H1 (cell line): ENCODE measurements around the gene VPS13A. TPM values are rescaled to one million over a fixed set of nuclear protein-coding genes. Genes with fewer than 3 reads are reported as not detected.

Experiments used
- ASH2L ChIP-seq: fragments of 200-600, 300-600 bp; sonication (generic); IDR thresholded peaks from one replicate; pipeline ENCODE4 v1.7.1; 2017; ENCODE audit warnings: low read length
- CHD7 ChIP-seq: fragments of 300-600 bp; sonication (generic); IDR thresholded peaks from 2 replicates; pipeline ENCODE4 v1.7.1; 2012; ENCODE audit warnings: low read length, moderate library complexity, mild to moderate bottlenecking, inconsistent platforms; ENCODE audit not compliant: insufficient replicate concordance
- KDM1A ChIP-seq: fragments of 200-600, 300-600 bp; sonication (generic); IDR thresholded peaks from 2 replicates; pipeline ENCODE4 v1.7.1; 2016; ENCODE audit warnings: mild to moderate bottlenecking, low read length, borderline replicate concordance
- NANOG ChIP-seq: IDR thresholded peaks from 2 replicates; pipeline ENCODE4 v1.6.1; 2011; ENCODE audit warnings: low read length, low read depth, mild to moderate bottlenecking, inconsistent platforms; ENCODE audit not compliant: insufficient read depth, poor library complexity, severe bottlenecking
- RBBP5 ChIP-seq: IDR thresholded peaks from 2 replicates; pipeline ENCODE4 v1.7.1; 2012; ENCODE audit warnings: low read depth, mild to moderate bottlenecking, inconsistent platforms, low read length, moderate library complexity, borderline replicate concordance
- polyA plus RNA-seq, 7 experiments: library from polyadenylated mRNA; depleted of rRNA in 3 of 7; stranded (reverse) in 5 of 7; unstranded in 2 of 7; fragments of >200 nt in 5 of 7; fragments of 200-250 nt in 2 of 7; gene quantifications; 1 replicate in 5 of 7; 2 replicates in 1 of 7; 4 replicates in 1 of 7; pipeline versions ENCODE4 v1.2.1 to v1.2.3, GENCODE V29; 2011 to 2013; ENCODE audit warnings: missing spikeins in 2 of 7, mixed read lengths in 2 of 7
- total RNA-seq: library from RNA; stranded (reverse); fragmentation: NEBNext Ultra II Directional; extraction: Animal tissue kit (Norgen Biotek cat#: 25700); gene quantifications from 2 replicates; pipeline ENCODE4 v1.2.1, GENCODE V29; 2021
- TF ChIP-seq, protein P1 (sequence below): IDR thresholded peaks from 2 replicates; pipeline ENCODE4 v1.6.1; 2012; ENCODE audit warnings: low read length, inconsistent platforms

VPS13A gene
- total and polyA plus RNA-seq, 2 of the 8 experiments (the other 6 are each of a cell fraction or from before 2014, with no cell fraction given) = 6.0 to 36.5 TPM

GRCh38 chr9:77211561-77211960, 34.2 kb downstream of the VPS13A start (continued):
- TF ChIP-seq CHD7 (no peak), KDM1A (no peak), RBBP5 (no peak), NANOG (no peak), ASH2L (no peak)
- TF ChIP-seq, protein P1, sequence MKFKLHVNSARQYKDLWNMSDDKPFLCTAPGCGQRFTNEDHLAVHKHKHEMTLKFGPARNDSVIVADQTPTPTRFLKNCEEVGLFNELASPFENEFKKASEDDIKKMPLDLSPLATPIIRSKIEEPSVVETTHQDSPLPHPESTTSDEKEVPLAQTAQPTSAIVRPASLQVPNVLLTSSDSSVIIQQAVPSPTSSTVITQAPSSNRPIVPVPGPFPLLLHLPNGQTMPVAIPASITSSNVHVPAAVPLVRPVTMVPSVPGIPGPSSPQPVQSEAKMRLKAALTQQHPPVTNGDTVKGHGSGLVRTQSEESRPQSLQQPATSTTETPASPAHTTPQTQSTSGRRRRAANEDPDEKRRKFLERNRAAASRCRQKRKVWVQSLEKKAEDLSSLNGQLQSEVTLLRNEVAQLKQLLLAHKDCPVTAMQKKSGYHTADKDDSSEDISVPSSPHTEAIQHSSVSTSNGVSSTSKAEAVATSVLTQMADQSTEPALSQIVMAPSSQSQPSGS = no peak
